ENCODE results near the gene STRN3. TPM values are rescaled to one million over a fixed set of nuclear protein-coding genes. Genes with fewer than 3 reads are reported as not detected.

The STRN3 gene, protein sequence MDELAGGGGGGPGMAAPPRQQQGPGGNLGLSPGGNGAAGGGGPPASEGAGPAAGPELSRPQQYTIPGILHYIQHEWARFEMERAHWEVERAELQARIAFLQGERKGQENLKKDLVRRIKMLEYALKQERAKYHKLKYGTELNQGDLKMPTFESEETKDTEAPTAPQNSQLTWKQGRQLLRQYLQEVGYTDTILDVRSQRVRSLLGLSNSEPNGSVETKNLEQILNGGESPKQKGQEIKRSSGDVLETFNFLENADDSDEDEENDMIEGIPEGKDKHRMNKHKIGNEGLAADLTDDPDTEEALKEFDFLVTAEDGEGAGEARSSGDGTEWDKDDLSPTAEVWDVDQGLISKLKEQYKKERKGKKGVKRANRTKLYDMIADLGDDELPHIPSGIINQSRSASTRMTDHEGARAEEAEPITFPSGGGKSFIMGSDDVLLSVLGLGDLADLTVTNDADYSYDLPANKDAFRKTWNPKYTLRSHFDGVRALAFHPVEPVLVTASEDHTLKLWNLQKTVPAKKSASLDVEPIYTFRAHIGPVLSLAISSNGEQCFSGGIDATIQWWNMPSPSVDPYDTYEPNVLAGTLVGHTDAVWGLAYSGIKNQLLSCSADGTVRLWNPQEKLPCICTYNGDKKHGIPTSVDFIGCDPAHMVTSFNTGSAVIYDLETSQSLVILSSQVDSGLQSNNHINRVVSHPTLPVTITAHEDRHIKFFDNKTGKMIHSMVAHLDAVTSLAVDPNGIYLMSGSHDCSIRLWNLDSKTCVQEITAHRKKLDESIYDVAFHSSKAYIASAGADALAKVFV
- 57.8 and 61.8 TPM in 2 replicates for total RNA-seq

DNA sequence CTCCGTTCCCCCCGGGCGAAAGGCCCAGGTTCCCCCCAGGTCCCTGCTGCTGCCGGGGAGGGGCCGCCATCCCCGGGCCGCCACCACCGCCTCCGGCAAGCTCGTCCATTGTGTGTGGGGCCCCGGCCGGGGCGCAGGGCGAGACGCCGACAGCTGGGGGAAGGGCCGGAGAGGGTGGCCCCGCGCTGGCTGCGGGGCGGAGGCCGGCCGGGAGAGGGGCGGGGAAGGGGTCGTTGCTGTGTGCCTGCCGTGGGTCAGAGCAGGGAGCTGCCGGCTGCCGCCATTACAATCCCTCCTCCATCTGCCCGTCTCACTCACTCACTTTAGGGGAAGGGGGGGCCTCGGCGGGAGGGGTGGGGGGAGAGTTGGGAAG, at the start of gene STRN3:
STRN3 (minus strand) TSS at position 303 of the 373 bp plus-strand sequence; CDS start at position 109, 194 bp downstream.

DNA sequence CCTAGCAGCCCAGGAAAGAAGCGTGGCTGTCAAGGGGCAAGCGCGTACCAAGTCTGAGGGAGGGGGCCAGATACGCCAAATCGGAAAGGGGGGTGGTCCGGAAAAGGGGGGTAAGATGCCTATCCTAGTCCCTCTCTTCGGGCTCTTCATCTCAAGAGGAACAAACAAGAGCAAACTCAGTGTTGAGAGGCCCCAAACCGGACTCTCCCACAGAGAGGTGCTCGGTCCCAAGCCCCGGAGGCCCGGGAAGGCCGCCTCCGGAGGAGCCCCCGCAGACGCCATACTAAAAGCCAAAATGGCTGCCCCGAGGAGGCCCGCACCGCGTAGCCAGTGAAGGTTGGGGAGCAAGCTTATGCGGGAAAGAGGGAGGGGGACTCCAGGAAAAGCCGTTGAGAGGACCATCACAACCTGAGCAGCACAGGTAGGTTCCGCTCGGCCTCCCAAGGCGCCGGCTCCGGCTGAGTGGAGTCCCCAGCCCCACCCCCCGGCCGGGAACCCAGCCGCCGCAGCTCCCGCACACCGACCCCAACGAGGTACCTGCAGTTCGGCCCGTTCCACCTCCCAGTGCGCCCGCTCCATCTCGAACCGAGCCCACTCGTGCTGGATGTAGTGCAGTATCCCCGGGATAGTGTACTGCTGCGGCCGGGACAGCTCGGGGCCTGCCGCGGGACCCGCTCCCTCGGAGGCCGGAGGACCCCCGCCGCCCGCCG, 657 bp downstream of the STRN3 start, which contains the start of gene AP4S1:
AP4S1 (plus strand) TSS at position 283 of the 710 bp plus-strand sequence. CDS start 40,548 bp downstream, outside the sequence.

DNA sequence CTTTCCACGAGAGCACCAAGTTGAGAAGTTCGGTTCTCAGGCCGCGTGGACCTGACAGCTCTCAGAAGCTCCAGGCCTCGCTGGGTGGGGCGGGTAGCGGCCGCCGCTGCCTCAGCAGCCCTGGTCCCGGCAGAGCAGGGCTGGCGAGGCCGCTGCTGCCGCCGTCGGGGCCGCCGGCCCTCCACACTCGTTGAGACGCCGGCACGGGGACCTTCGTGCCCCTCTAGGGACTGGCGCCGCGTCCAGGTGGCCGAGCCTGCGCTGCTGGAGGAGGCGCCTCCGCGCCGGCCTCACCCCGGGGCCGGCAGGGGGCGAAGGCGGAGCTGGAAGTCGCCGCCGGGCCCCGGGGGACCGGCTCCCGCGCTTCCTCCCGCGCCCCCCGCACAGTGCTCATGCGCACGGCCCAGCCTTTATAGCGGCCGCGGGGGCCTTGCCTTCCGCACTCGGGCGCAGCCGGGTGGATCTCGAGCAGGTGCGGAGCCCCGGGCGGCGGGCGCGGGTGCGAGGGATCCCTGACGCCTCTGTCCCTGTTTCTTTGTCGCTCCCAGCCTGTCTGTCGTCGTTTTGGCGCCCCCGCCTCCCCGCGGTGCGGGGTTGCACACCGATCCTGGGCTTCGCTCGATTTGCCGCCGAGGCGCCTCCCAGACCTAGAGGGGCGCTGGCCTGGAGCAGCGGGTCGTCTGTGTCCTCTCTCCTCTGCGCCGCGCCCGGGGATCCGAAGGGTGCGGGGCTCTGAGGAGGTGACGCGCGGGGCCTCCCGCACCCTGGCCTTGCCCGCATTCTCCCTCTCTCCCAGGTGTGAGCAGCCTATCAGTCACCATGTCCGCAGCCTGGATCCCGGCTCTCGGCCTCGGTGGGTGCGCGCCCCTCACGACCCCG, 151.8 kb downstream of the STRN3 start, which contains the start of gene COCH:
COCH (plus strand) TSS at position 440 of the 879 bp plus-strand sequence; CDS start at position 820, 380 bp downstream.

Small RNAs within 50 kb of the gene (small RNA-seq; reads per million reads assigned to genes)
- gene HIGD1AP17, result not detected
- gene MIR624, result not detected

Other genes starting within 250 kb of the STRN3 start
- 0.36 and 0.49 TPM in 2 replicates for gene COCH, start 151.8 kb downstream of the STRN3 start, total RNA-seq
- 4.4 and 6.0 TPM in 2 replicates for gene AP4S1, start 730 bp downstream of the STRN3 start, total RNA-seq
- 168 and 225 TPM in 2 replicates for gene HECTD1, start 181.4 kb upstream of the STRN3 start, total RNA-seq

Measured in hair follicle dermal papilla cell (primary cell).